GM18868 (cell line): Measurements from ENCODE around the gene IL11.
"Not testable (repeated sequence)": the region's sequence is repeated elsewhere in the genome, so short reads cannot be mapped to it uniquely, and the experiment has no call there.

Source experiments
- ATAC-seq: cut with Tn5 transposase; IDR thresholded peaks from one replicate; pipeline ENCODE4 v1.9.1; 2021; ENCODE audit warnings: mild to moderate bottlenecking, moderate library complexity; ENCODE audit not compliant: unreplicated experiment

The IL11 gene

DNA sequence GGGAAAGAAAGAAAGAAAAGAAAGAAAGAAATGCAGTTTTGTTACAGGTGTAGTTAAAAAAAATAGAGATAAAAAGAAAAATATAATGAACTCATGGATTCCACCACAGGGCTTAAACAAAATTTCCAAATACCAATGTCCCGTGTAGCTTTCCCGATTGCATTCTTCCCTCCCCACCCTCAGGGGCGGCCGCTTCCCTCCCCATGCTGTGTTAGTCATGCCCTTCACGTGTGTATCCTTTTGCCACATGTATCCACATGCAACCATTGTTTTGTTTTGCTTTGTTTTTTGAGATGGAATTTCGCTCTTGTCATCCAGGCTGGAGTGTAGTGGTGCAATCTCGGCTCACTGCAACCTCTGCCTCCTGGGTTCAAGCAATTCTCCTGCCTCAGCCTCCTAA, 34.2 kb downstream of the IL11 start:
- ATAC-seq = no peak

GRCh38 chr19:55333870-55334269, 36.4 kb downstream of the IL11 start:
- no peak for ATAC-seq

DNA sequence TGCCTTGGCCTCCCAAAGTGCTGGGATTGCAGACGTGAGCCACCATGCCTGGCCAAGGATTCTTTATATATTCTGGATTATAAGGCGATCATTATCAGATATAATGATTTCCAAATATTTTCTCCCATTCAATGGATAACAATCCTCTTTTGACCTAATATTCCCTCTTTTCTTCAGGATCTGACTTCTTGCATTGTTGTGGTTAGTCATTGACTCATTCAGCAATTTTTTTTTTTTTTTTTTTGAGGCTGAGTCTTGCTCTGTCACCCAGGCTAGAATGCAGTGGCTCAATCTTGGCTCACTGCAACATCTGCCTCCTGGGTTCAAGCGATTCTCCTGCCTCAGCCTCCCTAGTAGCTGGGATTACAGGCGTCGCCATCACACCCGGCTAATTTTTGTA, 40.5 kb downstream of the IL11 start:
- not testable (repeated sequence) for ATAC-seq

GRCh38 chr19:55328774-55329318, 41.4 kb downstream of the IL11 start:
- not testable (repeated sequence) for ATAC-seq

- no peak for ATAC-seq
Observed at GRCh38 chr19:55325172-55325571, 45.1 kb downstream of the IL11 start, which contains the start of gene TMEM150B. Gene TMEM150B, minus strand, starts transcription at chr19:55325341. Its CDS starts 4,305 bp downstream, at chr19:55321036.

DNA sequence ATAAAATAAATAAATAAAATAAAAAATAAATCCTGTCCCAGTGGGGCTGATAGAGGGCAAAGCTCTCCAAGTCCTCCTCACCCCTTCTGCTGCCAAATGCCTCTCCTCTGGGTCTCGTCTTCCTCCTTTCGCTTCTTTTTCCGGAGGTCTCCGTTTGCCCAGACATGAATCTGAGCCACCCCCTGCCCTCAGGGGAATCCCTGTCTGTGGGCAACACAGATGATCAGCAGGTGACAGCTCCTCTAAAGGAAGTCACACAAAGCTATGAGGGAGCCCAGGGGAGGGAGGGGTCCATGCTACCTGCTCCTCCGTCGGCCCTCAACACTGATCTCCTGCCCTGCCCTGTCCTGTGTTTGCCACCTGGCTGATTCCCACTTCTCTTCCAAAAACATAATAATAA, 45.6 kb downstream of the IL11 start:
- ATAC-seq = no peak

DNA sequence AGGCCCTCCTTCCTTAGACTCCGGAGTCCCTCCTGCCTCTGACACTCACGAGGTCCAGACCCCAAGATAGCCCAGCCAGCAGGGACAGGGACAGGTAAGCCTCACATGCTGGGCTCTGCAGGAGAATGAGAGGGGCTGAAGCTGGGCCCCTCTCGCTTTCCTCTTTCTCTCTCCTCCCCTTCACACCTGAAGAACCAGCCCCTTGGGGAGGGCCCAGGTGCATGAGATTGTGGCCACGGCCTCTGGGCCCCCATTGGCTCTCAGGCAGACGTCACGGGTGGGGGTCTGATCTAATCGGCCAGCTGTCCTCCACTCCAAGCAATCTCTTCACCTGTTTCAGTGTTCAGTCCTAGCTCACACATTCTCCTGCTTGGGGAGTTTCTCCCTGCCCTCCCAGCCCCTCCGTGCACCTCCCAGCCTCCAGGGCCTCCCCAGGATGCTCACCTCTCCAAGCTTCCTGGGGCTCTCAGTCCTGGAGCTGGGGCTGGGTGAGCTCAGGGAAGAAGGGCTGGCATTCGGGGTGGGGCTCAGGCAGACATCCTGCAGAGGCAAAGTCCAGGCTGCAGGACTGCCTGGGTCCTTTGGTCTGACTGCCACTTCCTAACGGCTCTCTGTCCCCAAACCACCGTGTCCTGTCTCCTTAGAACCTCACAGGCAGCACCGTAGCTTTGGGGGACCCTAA, 47.9 kb downstream of the IL11 start:
- no peak for ATAC-seq

- ATAC-seq = no peak
Observed at GRCh38 chr19:55321466-55322137, 48.7 kb downstream of the IL11 start.

DNA sequence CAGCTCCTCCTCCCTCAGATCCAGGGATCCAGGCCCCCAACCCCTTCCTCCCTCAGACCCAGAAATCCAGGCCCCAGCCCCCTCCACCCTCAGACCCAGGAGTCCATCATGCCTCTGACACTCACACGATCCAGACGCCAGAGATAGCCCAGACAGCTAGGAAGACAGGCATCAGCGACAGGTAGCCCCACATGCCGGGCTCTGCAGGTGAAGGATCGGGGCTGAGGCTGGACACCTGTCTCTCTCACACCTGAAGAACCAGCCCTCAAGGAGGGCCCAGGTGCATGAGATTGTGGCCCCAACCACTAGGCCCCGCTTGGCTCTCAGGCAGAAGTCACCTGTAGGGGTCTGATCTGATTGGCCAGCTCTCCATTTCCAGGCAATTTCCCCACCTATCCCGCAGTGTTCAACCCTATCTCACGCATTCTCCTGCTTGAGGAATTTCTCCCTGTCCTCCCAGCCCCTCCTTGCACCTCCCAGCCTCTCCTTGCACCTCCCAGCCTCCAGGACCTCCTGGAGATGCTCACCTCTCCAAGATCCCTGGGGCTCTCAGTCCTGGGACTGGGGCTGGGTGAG, 49.3 kb downstream of the IL11 start:
- no peak for ATAC-seq

DNA sequence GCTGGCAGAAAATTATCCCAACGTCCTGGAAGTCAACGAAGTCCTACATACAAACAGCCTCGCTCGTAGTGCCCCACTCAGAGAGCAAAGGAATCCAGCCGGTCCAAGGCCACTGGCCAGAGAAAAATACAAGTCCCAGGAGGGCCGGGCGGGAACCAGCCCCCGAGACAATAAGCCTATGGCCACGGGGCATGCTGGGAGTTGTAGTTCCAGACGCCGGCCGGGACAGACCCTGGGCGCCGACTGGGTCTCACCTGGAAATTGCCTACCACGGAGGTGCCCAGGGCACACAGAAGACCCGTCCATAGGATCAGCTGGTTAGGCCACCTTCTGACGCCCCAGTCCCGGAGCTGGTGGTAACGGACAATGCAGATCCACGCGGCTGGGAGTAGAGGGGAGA, 50.5 kb downstream of the IL11 start:
- no peak for ATAC-seq

- no peak for ATAC-seq
Observed at GRCh38 chr19:55316646-55317045, 53.6 kb downstream of the IL11 start.

- no peak for ATAC-seq
Observed at GRCh38 chr19:55315956-55316525, 54.2 kb downstream of the IL11 start.

DNA sequence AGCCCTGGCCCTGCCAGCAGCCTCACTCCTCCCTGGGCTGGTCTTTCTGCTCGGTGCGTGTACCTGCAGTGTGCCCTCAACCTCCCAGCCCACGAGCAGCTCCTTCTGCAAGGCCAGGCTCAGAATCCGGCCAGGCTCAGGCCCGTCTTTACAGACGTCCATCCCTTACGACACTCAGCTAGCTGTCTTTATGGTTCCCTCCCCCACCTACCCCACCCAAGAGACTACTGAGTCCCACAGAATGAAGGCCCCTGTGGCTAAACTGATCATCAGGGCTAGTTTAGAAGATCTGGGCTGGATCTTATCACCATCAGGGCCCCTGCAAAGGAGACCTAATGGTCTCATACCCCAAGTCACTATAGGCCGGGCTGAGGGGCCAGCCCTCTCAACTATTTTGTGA, 55.9 kb downstream of the IL11 start:
- no peak for ATAC-seq
